Measurements from ENCODE around the gene HERC5.
A peak's percentile ranks its signal among the peaks of the same experiment; 100 is the strongest.
"Not testable (repeated sequence)": the region's sequence is repeated elsewhere in the genome, so short reads cannot be mapped to it uniquely, and the experiment has no call there.

HERC5 gene

GRCh38 chr4:88456670-88457306, at the start of gene HERC5:
TSS of gene HERC5 (plus strand) at chr4:88457119. CDS start at chr4:88457270, 151 bp downstream.
- H3K9me3 Mint-ChIP-seq, result peaks cover 3% of the 10 kb centered on the region
- peak within 1 kb of the TSS; percentile 100 for H3K4me3 Mint-ChIP-seq
- peaks cover 11% of the 10 kb centered on the region for H3K36me3 Mint-ChIP-seq (ENCODE audit: low read depth)
- DNase-seq (ENCODE audit: low spot score), result peak; percentile 91
- peak within 1 kb of the TSS; percentile 100 for H3K27ac Mint-ChIP-seq
- peaks cover 32% of the 10 kb centered on the region for H3K4me1 Mint-ChIP-seq (ENCODE audit: low read depth)
- H3K27me3 Mint-ChIP-seq (ENCODE audit: low read depth), result peaks cover 7% of the 10 kb centered on the region

GRCh38 chr4:88409206-88409605, 47.7 kb upstream of the HERC5 start:
- no peak for DNase-seq (ENCODE audit: low spot score)
- Mint-ChIP-seq H3K4me1 (ENCODE audit: low read depth) (peaks cover 1% of the 10 kb centered on the region), H3K9me3 (no peaks in the 10 kb centered on the region), H3K4me3 (no peak overlapping the region), H3K36me3 (ENCODE audit: low read depth) (peaks cover 54% of the 10 kb centered on the region), H3K27me3 (ENCODE audit: low read depth) (no peaks in the 10 kb centered on the region), H3K27ac (no peak overlapping the region)

GRCh38 chr4:88409789-88410188, 47.1 kb upstream of the HERC5 start:
- no peaks in the 10 kb centered on the region for H3K27me3 Mint-ChIP-seq (ENCODE audit: low read depth)
- no peak overlapping the region for H3K4me3 Mint-ChIP-seq
- H3K27ac Mint-ChIP-seq, result no peak overlapping the region
- no peaks in the 10 kb centered on the region for H3K9me3 Mint-ChIP-seq
- peaks cover 57% of the 10 kb centered on the region for H3K36me3 Mint-ChIP-seq (ENCODE audit: low read depth)
- H3K4me1 Mint-ChIP-seq (ENCODE audit: low read depth), result peaks cover 2% of the 10 kb centered on the region
- DNase-seq (ENCODE audit: low spot score), result no peak

- H3K27ac Mint-ChIP-seq, result no peak overlapping the region
- peaks cover 2% of the 10 kb centered on the region for H3K4me1 Mint-ChIP-seq (ENCODE audit: low read depth)
- H3K9me3 Mint-ChIP-seq, result no peaks in the 10 kb centered on the region
- H3K4me3 Mint-ChIP-seq, result no peak overlapping the region
- H3K27me3 Mint-ChIP-seq (ENCODE audit: low read depth), result no peaks in the 10 kb centered on the region
- H3K36me3 Mint-ChIP-seq (ENCODE audit: low read depth), result peaks cover 58% of the 10 kb centered on the region
- no peak for DNase-seq (ENCODE audit: low spot score)
Measured at GRCh38 chr4:88411491-88412096, 45.3 kb upstream of the HERC5 start.

GRCh38 chr4:88413801-88414200, 43.1 kb upstream of the HERC5 start:
- peaks cover 54% of the 10 kb centered on the region for H3K36me3 Mint-ChIP-seq (ENCODE audit: low read depth)
- H3K27ac Mint-ChIP-seq, result no peak overlapping the region
- H3K4me1 Mint-ChIP-seq (ENCODE audit: low read depth), result peaks cover 2% of the 10 kb centered on the region
- H3K4me3 Mint-ChIP-seq, result no peak overlapping the region
- H3K9me3 Mint-ChIP-seq, result no peaks in the 10 kb centered on the region
- DNase-seq (ENCODE audit: low spot score), result no peak
- no peaks in the 10 kb centered on the region for H3K27me3 Mint-ChIP-seq (ENCODE audit: low read depth)

GRCh38 chr4:88414755-88415154, 42.2 kb upstream of the HERC5 start:
- no peak for DNase-seq (ENCODE audit: low spot score)
- Mint-ChIP-seq H3K27me3 (ENCODE audit: low read depth) (no peaks in the 10 kb centered on the region), H3K4me3 (no peak overlapping the region), H3K9me3 (no peaks in the 10 kb centered on the region), H3K4me1 (ENCODE audit: low read depth) (peaks cover 2% of the 10 kb centered on the region), H3K27ac (no peak overlapping the region), H3K36me3 (ENCODE audit: low read depth) (peaks cover 53% of the 10 kb centered on the region)

GRCh38 chr4:88415982-88416381, 40.9 kb upstream of the HERC5 start:
- no peak for DNase-seq (ENCODE audit: low spot score)
- Mint-ChIP-seq H3K4me1 (ENCODE audit: low read depth) (peaks cover 4% of the 10 kb centered on the region), H3K27me3 (ENCODE audit: low read depth) (no peaks in the 10 kb centered on the region), H3K27ac (no peak overlapping the region), H3K36me3 (ENCODE audit: low read depth) (peaks cover 44% of the 10 kb centered on the region), H3K4me3 (no peak overlapping the region), H3K9me3 (no peaks in the 10 kb centered on the region)

GRCh38 chr4:88418411-88418810, 38.5 kb upstream of the HERC5 start:
- no peak for DNase-seq (ENCODE audit: low spot score)
- H3K4me3 Mint-ChIP-seq, result no peak overlapping the region
- H3K27ac Mint-ChIP-seq, result no peak overlapping the region
- H3K9me3 Mint-ChIP-seq, result no peaks in the 10 kb centered on the region
- peaks cover 8% of the 10 kb centered on the region for H3K4me1 Mint-ChIP-seq (ENCODE audit: low read depth)
- no peaks in the 10 kb centered on the region for H3K27me3 Mint-ChIP-seq (ENCODE audit: low read depth)
- H3K36me3 Mint-ChIP-seq (ENCODE audit: low read depth), result peaks cover 39% of the 10 kb centered on the region

- H3K27ac Mint-ChIP-seq, result no peak overlapping the region
- H3K4me1 Mint-ChIP-seq (ENCODE audit: low read depth), result peaks cover 6% of the 10 kb centered on the region
- no peaks in the 10 kb centered on the region for H3K9me3 Mint-ChIP-seq
- H3K27me3 Mint-ChIP-seq (ENCODE audit: low read depth), result no peaks in the 10 kb centered on the region
- peaks cover 31% of the 10 kb centered on the region for H3K36me3 Mint-ChIP-seq (ENCODE audit: low read depth)
- DNase-seq (ENCODE audit: low spot score), result no peak
- no peak overlapping the region for H3K4me3 Mint-ChIP-seq
Measured at GRCh38 chr4:88419874-88420273, 37.0 kb upstream of the HERC5 start.

- peaks cover 6% of the 10 kb centered on the region for H3K4me1 Mint-ChIP-seq (ENCODE audit: low read depth)
- no peak for DNase-seq (ENCODE audit: low spot score)
- H3K9me3 Mint-ChIP-seq, result no peaks in the 10 kb centered on the region
- peaks cover 27% of the 10 kb centered on the region for H3K36me3 Mint-ChIP-seq (ENCODE audit: low read depth)
- H3K27me3 Mint-ChIP-seq (ENCODE audit: low read depth), result no peaks in the 10 kb centered on the region
- H3K4me3 Mint-ChIP-seq, result no peak overlapping the region
- H3K27ac Mint-ChIP-seq, result no peak overlapping the region
Measured at GRCh38 chr4:88420844-88421243, 36.1 kb upstream of the HERC5 start.

GRCh38 chr4:88422403-88422802, 34.5 kb upstream of the HERC5 start:
- DNase-seq (ENCODE audit: low spot score), result no peak
- peaks cover 6% of the 10 kb centered on the region for H3K4me1 Mint-ChIP-seq (ENCODE audit: low read depth)
- no peak overlapping the region for H3K4me3 Mint-ChIP-seq

GRCh38 chr4:88429401-88429800, 27.5 kb upstream of the HERC5 start:
- H3K4me3 Mint-ChIP-seq, result no peak overlapping the region
- no peaks in the 10 kb centered on the region for H3K4me1 Mint-ChIP-seq (ENCODE audit: low read depth)
- H3K9me3 Mint-ChIP-seq, result no peaks in the 10 kb centered on the region
- no peak overlapping the region for H3K27ac Mint-ChIP-seq
- H3K27me3 Mint-ChIP-seq (ENCODE audit: low read depth), result no peaks in the 10 kb centered on the region
- DNase-seq (ENCODE audit: low spot score), result no peak
- H3K36me3 Mint-ChIP-seq (ENCODE audit: low read depth), result peaks cover 37% of the 10 kb centered on the region

More at GRCh38 chr4:88422403-88422802, 34.5 kb upstream of the HERC5 start:
- no peaks in the 10 kb centered on the region for H3K27me3 Mint-ChIP-seq (ENCODE audit: low read depth)
- no peak overlapping the region for H3K27ac Mint-ChIP-seq
- H3K9me3 Mint-ChIP-seq, result no peaks in the 10 kb centered on the region
- peaks cover 29% of the 10 kb centered on the region for H3K36me3 Mint-ChIP-seq (ENCODE audit: low read depth)

- Mint-ChIP-seq H3K27me3 (ENCODE audit: low read depth) (no peaks in the 10 kb centered on the region), H3K4me3 (no peak overlapping the region), H3K36me3 (ENCODE audit: low read depth) (peaks cover 49% of the 10 kb centered on the region), H3K4me1 (ENCODE audit: low read depth) (peaks cover 3% of the 10 kb centered on the region), H3K9me3 (no peaks in the 10 kb centered on the region), H3K27ac (no peak overlapping the region)
- no peak for DNase-seq (ENCODE audit: low spot score)
Measured at GRCh38 chr4:88435987-88436693, 20.8 kb upstream of the HERC5 start.

GRCh38 chr4:88437873-88438272, 19.0 kb upstream of the HERC5 start:
- H3K4me1 Mint-ChIP-seq (ENCODE audit: low read depth); H3K27me3 Mint-ChIP-seq (ENCODE audit: low read depth): not testable (repeated sequence)
- peaks cover 61% of the 10 kb centered on the region for H3K36me3 Mint-ChIP-seq (ENCODE audit: low read depth)

More at GRCh38 chr4:88437873-88438272, 19.0 kb upstream of the HERC5 start:
- H3K4me3 Mint-ChIP-seq; DNase-seq (ENCODE audit: low spot score); H3K9me3 Mint-ChIP-seq; H3K27ac Mint-ChIP-seq: not testable (repeated sequence)
